ENCODE data around the gene SCARB1. TPM values are rescaled to one million over a fixed set of nuclear protein-coding genes. Genes with fewer than 3 reads are reported as not detected.

SCARB1 gene
- total RNA-seq, 2 experiments from 2014 or later, result 36.2 to 38.1 TPM

GRCh38 chr12:124842073-124842749 lies 21.5 kb downstream of the SCARB1 start:
- TF ChIP-seq, protein P1, sequence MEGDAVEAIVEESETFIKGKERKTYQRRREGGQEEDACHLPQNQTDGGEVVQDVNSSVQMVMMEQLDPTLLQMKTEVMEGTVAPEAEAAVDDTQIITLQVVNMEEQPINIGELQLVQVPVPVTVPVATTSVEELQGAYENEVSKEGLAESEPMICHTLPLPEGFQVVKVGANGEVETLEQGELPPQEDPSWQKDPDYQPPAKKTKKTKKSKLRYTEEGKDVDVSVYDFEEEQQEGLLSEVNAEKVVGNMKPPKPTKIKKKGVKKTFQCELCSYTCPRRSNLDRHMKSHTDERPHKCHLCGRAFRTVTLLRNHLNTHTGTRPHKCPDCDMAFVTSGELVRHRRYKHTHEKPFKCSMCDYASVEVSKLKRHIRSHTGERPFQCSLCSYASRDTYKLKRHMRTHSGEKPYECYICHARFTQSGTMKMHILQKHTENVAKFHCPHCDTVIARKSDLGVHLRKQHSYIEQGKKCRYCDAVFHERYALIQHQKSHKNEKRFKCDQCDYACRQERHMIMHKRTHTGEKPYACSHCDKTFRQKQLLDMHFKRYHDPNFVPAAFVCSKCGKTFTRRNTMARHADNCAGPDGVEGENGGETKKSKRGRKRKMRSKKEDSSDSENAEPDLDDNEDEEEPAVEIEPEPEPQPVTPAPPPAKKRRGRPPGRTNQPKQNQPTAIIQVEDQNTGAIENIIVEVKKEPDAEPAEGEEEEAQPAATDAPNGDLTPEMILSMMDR (IDR thresholded peaks at IDR 0.05), result no peak
- H3K27ac Mint-ChIP-seq, result no peak overlapping the region
- POLR2A ChIA-PET, result no interaction called here
- peaks cover 9% of the 10 kb centered on the region for H3K36me3 Mint-ChIP-seq (ENCODE audit: low read depth)
- intact Hi-C loops (cut with micrococcal nuclease), result no loop called here
- CTCF ChIA-PET, result no interaction called here
- H3K4me3 Mint-ChIP-seq, result no peak overlapping the region
- no peaks in the 10 kb centered on the region for H3K9me3 Mint-ChIP-seq
- ATAC-seq (no peak), DNase-seq (no peak)
- no peaks in the 10 kb centered on the region for H3K4me1 Mint-ChIP-seq (ENCODE audit: low read depth)
- no peaks in the 10 kb centered on the region for H3K27me3 Mint-ChIP-seq

DNA sequence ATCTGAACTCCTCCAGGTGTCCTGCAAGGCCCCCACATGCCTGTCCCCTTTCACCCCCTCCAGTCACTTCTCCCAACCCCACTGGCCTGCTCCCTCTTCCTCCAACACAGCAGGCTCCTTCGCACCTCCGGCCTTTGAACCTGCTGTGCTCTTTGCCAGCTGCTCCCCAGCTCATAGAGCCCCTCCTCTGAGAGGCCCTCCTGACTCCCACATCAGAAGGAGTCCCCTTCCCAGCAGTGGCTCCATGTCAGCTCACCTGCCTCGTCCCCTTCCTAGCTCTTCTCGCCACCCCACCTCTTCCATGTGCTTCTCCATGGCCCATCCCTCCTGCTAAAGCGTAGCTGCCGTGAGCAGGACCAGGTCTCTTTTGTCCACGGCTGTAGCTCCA lies 22.1 kb downstream of the SCARB1 start:
- POLR2A ChIA-PET, result no interaction called here
- intact Hi-C loops (cut with micrococcal nuclease), result no loop called here
- Mint-ChIP-seq H3K27ac (no peak overlapping the region), H3K36me3 (ENCODE audit: low read depth) (peaks cover 5% of the 10 kb centered on the region), H3K9me3 (no peaks in the 10 kb centered on the region), H3K4me1 (ENCODE audit: low read depth) (no peaks in the 10 kb centered on the region), H3K27me3 (no peaks in the 10 kb centered on the region), H3K4me3 (no peak overlapping the region)
- ATAC-seq, result no peak
- TF ChIP-seq, protein P1 (IDR thresholded peaks at IDR 0.05), result no peak
- no peak for DNase-seq
- CTCF ChIA-PET, result no interaction called here

DNA sequence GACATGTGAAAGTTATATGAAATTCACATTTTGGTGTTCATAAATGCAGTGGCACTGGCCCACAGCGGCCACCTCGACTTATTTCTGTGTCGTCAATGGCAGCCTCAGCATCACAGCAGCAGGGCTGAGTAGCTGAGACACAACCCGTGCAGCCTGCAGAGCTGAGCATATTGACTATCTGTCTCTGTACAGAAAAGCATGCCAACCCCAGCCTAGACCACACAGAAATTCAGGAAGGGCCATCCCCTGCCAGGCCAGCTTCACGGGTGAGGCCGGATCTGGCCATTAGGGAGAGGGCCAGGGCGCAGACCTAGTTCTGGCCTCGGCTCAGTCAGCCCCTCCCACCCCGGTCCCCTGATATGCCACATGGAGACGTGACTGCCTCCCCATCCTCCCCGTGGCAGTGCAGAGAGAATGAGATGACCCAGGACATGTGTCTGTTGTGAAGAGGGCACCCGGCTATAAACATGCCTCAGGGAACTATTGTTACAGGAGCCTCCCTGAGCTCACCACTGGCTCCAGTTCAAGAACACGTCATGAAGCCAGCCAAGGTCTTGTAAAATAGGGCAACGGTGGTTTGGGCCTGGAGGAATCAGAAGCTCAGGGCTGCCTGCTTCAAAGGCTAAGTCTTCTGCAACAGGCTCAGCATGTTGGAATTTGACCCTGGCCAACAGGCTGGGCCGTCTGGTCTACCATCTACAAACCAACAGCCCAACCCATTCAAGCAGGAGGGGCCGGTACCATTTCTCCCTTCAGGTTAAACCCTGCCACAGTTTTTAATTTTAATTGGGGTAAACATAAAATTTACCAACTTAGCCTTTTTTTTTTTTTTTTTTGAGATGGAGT lies 25.5 kb downstream of the SCARB1 start:
- no peaks in the 10 kb centered on the region for H3K27me3 Mint-ChIP-seq
- TF ChIP-seq, protein P1 (IDR thresholded peaks at IDR 0.05), result no peak
- ATAC-seq (no peak), DNase-seq (no peak)
- ChIA-PET CTCF (no interaction called here), POLR2A (no interaction called here)
- no peak overlapping the region for H3K4me3 Mint-ChIP-seq
- no peaks in the 10 kb centered on the region for H3K4me1 Mint-ChIP-seq (ENCODE audit: low read depth)
- no peaks in the 10 kb centered on the region for H3K9me3 Mint-ChIP-seq
- intact Hi-C loops (cut with micrococcal nuclease), result no loop called here
- no peak overlapping the region for H3K27ac Mint-ChIP-seq
- peaks cover 5% of the 10 kb centered on the region for H3K36me3 Mint-ChIP-seq (ENCODE audit: low read depth)

GRCh38 chr12:124837249-124837897 lies 26.3 kb downstream of the SCARB1 start:
- no peak overlapping the region for H3K4me3 Mint-ChIP-seq
- H3K27ac Mint-ChIP-seq, result no peak overlapping the region
- ChIA-PET CTCF (interaction anchor here (1.0 to 1.2 kb wide), 2 partner anchors 10 to 69 kb away, joined by 3 read pairs; no protein-coding TSS in a partner anchor), POLR2A (no interaction called here)
- no peaks in the 10 kb centered on the region for H3K9me3 Mint-ChIP-seq
- no peaks in the 10 kb centered on the region for H3K4me1 Mint-ChIP-seq (ENCODE audit: low read depth)
- intact Hi-C loops (cut with micrococcal nuclease), result no loop called here
- peaks cover 5% of the 10 kb centered on the region for H3K36me3 Mint-ChIP-seq (ENCODE audit: low read depth)
- no peak for DNase-seq
- TF ChIP-seq, protein P1 (IDR thresholded peaks at IDR 0.05), result no peak
- no peak for ATAC-seq
- H3K27me3 Mint-ChIP-seq, result no peaks in the 10 kb centered on the region

- CTCF ChIA-PET, result interaction anchor here (1.0 to 1.2 kb wide), 2 partner anchors 9 to 70 kb away, joined by 3 read pairs; no protein-coding TSS in a partner anchor
- no peaks in the 10 kb centered on the region for H3K9me3 Mint-ChIP-seq
- POLR2A ChIA-PET, result no interaction called here
- DNase-seq (no peak), ATAC-seq (no peak)
- intact Hi-C loops (cut with micrococcal nuclease), result no loop called here
- no peak overlapping the region for H3K4me3 Mint-ChIP-seq
- TF ChIP-seq, protein P1 (IDR thresholded peaks at IDR 0.05), result no peak
- H3K27me3 Mint-ChIP-seq, result no peaks in the 10 kb centered on the region
- H3K4me1 Mint-ChIP-seq (ENCODE audit: low read depth), result no peaks in the 10 kb centered on the region
- H3K27ac Mint-ChIP-seq, result no peak overlapping the region
- peaks cover 5% of the 10 kb centered on the region for H3K36me3 Mint-ChIP-seq (ENCODE audit: low read depth)
Measured at GRCh38 chr12:124836759-124837158, 26.9 kb downstream of the SCARB1 start.
